NCI-H69 (cell line): ENCODE data around the gene OR4D9.
"Not testable (repeated sequence)": the region's sequence is repeated elsewhere in the genome, so short reads cannot be mapped to it uniquely, and the experiment has no call there.

ENCODE experiments used
- DNase-seq: peaks from one replicate; lab custom pipeline; 2025; lab: John Stamatoyannopoulos, UW

OR4D9 gene

DNA sequence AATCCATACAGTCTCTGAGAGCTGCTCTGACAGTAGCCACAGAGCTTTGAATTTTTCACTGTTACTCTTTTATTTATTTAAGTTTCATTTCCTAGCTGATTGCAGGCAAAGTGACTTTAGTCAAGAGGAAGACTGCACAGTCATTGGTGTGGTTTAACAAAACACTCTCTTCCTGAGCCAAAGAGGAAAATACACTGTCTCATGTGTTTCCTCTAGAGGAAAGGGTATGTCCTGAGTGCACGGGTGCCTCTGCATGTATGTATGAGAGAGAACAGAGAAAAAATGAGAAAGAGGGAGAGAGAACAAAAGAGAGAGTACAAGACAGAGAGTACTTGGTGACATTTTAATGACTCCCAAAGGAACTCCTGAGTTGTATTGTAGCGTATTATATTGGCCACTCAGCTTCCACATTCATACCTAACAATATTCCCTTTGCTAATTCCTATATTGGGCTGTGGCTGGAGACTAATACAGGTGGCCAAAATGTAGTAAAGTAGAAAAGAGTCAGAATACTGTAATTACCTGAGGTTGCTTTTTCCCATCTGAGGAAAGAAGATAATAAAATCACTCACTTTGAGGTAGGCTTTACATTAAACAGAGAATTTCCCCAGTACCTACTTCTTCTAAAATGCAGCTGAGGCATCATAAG, at the start of gene OR4D9:
Gene OR4D9 (plus strand): TSS at position 599 of the 649 bp plus-strand sequence. CDS start 3,374 bp downstream, outside the sequence.
- DNase-seq = no peak

DNA sequence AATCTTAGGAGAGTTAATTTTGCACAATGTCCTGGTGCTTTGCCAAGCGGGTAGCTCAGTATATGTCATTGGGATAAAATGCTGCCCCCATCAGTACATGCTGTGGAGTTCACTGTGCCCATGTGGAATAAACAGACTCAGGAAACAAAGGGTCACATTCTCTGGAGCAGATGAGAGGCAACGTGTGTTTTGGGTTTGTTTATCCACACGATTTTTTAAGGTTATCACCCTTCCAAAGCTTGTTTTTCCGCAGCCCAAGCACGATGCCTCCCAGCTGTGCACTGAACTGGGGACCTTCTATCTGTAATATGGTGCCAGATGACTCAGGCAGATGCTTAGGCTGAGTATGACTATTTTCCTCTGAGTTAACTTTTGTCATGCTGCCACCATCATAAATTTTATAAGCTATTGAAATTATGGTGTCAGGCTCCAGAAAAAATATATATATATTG, 48.1 kb upstream of the OR4D9 start:
- DNase-seq = no peak

DNA sequence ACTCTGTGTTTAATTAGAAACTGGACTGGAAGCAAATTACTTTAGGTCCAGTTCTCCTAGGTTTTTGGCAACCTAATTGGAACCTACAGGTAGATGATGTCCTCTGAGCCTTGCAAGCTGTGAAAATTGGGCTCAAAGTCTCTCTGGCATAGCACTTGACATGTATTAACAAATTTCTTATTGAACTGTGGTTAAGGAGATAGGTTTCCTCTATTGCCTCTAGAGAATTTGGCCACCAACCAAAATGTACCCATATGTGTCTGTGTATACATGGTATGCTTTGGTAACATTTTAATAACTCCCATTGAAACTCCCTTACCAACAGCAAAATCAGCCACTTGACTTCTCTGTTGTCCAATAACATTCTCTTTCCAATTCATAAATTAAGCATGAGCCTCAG, 38.3 kb upstream of the OR4D9 start, which contains the start of gene OR4D10:
Gene OR4D10 (plus strand): TSS at position 301 of the 400 bp plus-strand sequence. CDS start 4,115 bp downstream, outside the sequence.
- no peak for DNase-seq

DNA sequence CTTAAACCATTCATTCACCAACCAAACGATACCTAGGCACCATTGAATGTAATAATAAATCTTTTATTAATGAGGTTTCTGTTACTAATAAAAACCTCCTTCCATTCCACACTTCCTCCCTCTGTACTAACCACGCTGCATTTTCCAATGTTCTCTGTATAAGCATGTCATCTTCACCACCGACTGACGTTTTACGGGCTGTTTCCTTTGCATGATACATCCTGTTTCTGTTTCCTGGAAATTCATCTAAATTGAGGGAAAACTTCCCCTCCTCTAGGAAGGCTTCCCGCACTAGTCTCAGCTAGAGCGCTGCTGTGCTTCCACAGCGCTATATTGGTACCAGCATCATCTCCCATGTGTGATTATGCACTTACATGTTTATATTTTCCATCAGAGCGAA, 36.2 kb upstream of the OR4D9 start:
- no peak for DNase-seq

DNA sequence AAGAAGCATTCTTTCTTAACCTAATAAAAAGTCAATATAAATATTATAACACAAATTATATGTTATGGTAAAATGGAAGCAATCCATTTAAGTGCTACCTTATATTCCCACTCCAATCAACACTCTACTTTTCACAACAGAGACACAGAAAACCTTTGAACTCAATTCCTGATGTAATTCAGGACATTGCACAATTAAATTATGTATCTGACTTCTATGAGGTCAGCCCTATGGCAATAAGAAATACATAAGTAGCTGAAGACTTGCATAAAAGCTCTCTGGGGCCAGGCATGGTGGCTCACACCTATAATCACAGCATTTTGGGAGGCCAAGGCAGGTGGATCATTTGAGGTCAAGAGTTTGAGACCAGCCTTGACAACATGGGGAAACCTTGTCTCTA, 31.4 kb upstream of the OR4D9 start:
- DNase-seq = no peak

DNA sequence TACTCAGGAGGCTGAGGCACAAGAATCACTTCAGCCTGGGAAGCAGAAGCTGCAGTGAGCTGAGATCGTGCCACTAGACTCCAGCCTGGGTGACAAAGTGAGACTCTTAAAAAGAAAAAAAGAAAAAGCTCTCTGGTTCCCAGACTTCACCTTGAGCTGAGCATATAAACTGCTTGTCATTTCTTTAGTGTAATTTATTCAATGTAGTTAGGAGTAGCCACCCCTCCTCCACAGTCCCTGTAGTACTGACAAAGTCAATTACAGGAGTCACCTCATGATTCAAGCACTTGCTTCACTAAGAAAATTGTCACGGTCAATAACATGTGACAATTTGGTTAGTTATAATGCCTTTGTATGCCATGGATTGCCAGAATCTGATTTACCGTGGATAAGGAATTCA, 31.0 kb upstream of the OR4D9 start:
- no peak for DNase-seq

DNA sequence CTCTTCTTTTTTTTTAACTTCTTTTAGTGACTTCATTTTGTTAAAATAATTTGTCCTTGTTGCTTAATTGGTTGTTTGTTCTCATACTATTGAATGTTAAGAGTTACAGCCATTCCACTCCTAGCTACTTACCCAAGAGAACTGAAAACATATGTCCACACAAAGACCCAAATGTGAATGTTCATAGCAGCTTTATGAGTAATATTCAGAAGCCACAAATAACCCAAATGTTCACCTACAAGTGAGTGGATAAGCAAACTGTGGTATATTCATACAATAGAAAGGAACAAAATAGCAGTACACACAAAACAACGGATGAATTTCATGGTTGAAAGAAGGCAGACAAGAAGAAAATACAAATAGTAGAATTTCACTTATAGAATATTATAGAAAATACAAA, 9.4 kb upstream of the OR4D9 start:
- no peak for DNase-seq

DNA sequence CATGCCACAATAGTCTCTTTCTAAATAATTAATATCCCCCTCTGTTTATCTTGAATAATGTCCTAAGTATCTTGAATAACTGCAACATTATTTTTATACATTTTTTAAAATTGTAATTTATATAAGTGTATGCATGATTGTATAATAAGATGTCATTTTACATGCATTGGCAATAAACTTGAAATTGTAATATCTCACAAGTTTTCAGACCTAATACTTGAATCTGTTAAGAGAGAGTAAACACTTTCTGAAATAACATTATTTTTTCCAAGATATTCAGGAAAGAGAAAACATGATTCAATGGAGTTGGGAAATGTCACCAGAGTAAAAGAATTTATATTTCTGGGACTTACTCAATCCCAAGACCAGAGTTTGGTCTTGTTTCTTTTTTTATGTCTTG, 8.1 kb upstream of the OR4D9 start, which contains the start of gene OR4D11:
Gene OR4D11 (plus strand): TSS at position 301 of the 400 bp plus-strand sequence. CDS start 0 bp downstream, at position 301.
- no peak for DNase-seq

DNA sequence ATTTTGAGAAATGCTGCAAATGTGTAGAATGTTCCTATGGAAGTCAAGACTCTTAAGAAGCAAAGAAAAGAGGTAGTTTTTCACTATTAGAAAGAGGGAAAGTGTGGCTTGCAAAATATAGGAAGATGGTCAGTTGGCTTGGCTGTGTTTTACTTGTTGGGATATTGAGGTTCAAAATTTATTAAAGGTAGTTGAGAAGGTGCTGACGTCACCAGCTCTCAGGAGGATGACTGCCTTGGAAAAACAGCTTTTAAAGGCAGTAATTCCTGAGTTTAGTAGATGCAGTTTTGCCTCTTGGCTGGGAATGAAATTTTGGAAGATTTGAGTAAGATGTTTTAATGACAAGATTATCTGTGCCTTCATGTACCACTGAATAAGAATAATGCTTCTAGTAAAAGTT, 336 bp downstream of the OR4D9 start:
- no peak for DNase-seq

DNA sequence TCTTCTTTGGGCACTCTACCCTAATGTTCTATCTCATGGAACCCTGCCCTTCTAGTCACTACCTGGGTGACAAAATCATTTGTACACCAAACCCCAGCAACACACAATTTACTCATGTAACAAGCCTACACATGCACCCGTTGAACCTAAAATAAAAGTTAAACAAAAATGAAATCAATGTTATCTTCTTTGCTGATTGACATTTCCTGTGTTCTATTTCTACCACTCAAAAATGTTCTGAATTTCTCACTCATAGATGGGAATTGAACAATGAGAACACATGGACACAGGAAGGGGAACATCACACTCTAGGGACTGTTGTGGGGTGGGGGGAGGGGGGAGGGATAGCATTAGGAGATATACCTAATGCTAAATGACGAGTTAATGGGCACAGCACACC, 8.8 kb downstream of the OR4D9 start:
- not testable (repeated sequence) for DNase-seq

DNA sequence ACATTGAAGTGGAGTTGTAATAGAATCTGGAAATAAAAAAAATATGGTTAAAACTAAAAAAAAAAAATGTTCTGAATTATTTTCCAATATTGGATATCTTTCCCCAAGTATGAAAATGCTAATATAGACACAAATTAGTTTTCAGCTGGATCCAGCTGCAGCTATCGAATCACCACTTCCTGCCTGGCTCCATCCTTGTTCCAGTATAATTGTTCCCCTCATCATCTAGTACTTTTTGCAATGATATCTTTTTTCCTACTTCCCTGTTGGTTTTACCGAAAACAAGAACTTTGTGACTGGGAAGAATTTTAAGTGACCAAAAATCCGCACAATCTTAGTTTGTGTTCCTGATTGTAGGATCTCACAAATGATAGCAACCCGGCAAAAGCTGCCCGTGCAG, 9.4 kb downstream of the OR4D9 start:
- no peak for DNase-seq

DNA sequence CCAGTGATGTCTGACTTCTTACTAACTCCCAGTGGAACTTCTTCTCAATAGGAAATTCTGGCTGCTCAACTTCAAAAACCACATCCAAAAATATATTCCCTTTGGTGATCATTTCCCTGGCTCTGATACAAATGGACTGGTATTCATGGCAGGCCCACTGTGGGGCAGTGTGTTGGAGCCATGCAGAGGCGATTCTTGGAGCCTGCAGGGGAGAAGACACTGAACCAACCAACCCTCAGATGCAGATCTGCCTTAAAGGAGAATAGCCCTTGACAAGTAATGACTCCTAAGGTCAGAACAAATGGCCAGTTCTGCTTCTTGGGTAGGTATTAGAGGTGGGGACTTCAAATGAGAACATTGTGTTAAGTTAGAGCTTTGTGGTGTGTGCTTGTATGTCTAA, 12.2 kb downstream of the OR4D9 start:
- no peak for DNase-seq

DNA sequence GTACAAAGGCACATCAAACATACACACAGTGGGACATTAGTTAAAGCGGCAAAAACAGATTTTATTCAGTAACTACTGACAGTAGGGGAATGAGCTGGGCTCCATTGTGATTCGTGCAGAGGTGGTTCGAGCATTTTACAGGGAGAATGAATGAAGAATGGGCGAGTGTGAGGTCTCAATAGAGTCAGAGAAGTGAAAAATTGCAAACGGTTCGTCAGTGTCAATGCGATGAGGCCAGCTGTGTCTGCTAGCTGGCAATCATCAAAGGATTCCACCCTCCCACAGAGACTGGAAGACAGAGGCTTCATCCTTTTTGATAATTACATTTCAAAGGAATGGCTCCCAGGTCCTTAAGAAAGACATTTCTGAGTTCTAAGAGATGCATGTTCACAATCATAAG, 17.4 kb downstream of the OR4D9 start:
- DNase-seq = no peak

DNA sequence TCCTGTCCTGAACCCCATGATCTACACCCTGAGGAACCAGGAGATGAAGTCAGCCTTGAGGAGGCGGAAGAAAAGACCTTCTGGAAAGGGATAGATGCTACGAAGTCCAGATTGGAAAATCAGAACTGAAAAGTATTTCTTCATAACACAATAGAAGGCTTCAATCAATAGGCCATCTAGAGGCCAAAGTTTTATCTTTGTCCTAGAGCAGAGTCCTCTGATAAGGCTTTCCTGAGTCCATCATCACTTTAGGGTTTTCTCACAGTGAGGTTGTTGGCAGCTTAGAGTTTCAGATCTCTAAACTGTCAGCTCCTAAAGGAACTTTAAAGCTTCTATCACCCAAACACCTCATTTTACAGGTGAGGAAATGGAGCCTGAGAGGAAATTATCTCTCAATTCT, 21.3 kb downstream of the OR4D9 start:
- no peak for DNase-seq

DNA sequence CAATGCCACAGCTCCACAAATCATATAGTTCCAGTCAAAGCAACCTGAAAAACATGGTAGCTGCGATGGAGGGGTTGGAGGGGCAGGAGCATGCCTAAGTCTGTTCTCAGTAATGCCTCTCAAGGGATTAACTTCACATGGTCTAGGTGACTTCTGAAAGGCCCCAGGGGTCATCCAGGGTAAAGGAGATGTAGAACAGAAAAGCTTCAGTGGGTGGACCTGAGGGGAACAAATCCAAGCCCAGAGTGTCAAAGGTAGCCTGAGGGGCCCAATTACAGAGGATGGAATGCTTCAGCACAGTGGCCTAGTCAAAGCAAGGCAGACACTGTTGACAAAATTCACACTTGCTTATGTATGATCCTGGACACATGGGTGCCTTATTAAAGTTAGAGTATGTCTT, 23.3 kb downstream of the OR4D9 start:
- DNase-seq = no peak

DNA sequence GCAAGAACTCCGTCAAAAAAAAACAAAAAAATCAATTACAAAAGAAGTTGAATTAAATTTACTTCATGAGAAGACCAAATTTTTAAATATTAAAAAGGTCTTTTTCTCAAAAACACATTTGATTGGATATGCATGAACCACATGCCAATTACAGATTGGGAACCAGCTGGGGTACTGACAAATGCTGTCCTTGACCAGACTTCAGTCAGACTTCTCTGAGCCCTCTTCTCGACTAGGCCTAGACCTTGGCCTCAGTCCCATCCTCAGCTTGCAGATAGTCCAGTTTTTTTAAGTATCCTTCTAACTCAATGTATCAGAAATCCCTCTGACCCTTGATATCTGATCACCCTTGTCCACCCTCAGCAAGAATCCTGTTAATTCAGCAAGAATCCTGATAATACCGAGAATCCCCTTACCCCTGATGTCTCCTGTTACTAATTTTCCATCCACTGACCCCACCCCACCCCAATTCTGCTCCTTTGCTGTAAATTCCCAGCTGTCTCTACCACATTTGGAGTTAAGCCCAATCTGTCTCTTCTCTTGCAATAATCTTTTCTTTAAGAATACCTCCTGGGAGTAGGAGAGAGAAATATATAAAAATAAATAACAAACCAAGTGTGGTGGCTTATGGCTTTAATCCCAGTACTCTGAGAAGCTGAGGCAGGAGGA, 30.9 kb downstream of the OR4D9 start:
- DNase-seq = no peak

DNA sequence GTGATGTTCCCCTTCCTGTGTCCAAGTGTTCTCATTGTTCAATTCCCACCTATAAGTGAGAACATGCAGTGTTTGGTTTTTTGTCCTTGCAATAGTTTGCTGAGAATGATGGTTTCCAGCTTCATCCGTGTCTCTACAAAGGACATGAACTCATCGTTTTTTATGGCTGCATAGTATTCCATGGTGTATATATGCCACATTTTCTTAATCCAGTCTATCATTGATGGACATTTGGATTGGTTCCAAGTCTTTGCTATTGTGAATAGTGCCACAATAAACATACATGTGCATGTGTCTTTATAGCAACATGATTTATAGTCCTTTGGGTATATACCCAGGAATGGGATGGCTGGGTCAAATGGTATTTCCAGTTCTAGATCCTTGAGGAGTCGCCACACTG, 32.4 kb downstream of the OR4D9 start:
- not testable (repeated sequence) for DNase-seq

DNA sequence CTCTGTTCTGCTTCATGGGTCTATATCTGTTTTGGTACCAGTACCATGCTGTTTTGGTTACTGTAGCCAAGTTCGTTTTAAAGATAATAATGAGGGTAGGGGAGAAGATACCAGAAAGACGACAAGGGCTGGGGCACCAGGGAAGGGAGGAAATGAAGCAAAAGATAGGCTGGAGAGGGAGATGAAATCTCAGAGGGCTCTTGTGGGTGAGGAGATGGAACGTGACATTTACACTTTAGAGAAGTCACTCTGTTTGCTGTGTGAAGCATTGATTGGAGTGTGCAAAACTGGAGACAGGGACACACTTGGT, 33.5 kb downstream of the OR4D9 start:
- no peak for DNase-seq

DNA sequence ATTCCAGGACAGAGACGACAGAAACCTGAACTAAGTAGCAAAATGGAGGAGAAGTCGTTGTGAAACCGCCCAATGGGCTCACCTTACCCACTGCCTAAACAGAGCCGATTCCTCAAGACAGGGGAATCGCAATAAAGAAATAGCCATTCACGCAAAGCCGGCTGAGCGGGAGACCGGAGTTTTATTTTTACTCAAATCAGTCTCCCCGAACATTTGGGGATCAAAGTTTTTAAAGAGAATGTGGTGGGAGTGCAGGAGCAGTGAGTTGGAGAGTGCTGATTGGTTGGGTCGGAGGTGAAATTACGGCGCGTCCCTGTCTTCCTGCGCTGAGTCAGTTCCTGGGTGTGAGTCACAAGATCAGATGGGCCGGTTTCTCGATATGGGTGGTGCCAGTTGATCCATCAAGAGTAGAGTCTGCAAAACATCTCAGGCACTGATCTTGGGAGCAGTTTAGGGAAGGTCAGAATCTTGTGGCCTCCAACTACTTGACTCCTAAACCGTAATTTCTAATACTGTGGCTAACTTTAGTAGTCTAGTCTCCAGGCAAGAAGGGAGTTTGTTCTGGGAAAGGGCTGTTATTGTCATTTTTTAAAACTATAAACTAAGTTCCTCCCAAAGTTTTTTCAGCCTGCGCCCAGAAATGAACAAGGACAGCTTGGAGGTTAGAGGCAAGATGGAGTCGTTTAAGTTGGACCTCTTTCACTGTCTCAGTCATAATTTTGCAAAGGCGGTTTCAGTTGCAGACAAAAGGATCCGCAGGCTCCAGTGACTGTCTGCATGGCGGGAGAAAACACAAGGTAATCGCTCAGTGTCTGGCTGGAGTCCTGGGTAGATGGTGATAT, 34.1 kb downstream of the OR4D9 start:
- DNase-seq = no peak

DNA sequence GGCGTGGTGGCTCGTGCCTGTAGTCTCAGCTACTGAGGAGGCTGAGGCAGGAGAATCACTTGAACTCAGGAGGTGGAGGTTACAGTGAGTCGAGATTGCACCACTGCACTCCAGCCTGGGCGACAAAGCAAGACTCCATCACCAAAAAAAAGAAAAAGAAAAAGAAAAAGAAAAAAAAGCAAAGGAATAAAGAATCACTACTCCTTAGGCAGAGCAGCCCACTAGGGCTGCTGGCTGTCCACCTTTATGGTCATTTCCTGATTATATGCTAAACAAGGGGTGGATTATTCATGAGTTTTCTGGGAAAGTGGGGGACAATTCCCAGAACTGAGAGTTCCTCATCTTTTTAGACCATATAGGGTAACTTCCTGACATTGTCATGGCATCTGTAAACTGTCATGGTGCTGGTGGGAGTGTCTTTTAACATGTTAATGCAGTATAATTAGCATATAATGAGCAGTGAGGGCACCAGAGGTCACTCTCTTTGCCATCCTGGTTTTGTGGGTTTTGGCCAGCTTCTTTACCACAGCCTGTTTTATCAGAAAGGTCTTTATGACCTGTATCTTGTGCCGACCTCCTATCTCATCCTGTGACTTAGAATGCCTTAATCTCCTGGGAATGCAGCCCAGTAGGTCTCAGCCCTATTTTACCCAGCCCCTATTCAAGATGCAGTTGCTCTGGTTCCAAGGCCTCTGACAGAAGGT, 36.4 kb downstream of the OR4D9 start:
- DNase-seq = not testable (repeated sequence)

DNA sequence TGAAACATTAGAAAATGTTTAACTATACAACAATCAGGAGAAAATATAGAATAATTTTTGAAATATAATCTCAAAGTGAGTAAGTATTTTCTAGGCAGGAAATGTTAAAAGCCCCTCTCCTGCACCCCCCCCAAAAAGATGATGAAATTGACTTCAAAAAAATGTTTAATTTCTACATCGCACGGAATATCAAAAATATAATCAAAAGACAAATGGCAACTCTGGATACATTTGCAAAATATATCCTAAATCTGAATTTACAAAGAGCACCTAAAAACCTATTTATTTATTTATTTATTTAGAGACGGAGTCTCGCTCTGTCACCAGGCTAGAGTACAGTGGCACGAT, 36.9 kb downstream of the OR4D9 start:
- DNase-seq = no peak

DNA sequence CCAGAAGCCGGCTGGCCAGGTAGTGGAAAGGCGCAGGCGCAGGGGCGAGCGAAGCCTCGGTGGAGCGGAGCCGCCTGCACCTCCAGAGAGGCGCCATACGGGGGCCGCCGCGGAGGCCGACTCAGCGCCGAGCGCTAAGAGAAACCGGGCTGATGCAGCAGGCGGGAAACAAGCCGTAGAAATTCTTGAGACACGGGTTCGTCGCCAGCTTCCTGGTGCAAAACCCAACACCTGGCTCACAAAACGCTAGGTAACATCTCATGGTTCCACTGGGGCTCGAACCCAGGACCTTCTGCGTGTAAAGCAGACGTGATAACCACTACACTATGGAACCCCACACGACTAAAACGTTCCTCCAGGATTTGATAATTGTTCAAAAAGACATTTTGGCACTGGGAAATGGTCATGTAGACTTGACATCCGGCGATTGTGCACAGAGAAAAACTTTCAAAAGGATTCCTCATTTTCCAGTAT, 39.1 kb downstream of the OR4D9 start:
- DNase-seq = peak; percentile 98
